HG03095 (cell line): Measurements from ENCODE around the gene FBL.
"Not testable (repeated sequence)": the region's sequence is repeated elsewhere in the genome, so short reads cannot be mapped to it uniquely, and the experiment has no call there.

Source experiments
- ATAC-seq: cut with Tn5 transposase; IDR thresholded peaks from one replicate; pipeline ENCODE4 v1.9.1; 2021; ENCODE audit warnings: moderate library complexity; ENCODE audit not compliant: unreplicated experiment

The FBL gene

DNA sequence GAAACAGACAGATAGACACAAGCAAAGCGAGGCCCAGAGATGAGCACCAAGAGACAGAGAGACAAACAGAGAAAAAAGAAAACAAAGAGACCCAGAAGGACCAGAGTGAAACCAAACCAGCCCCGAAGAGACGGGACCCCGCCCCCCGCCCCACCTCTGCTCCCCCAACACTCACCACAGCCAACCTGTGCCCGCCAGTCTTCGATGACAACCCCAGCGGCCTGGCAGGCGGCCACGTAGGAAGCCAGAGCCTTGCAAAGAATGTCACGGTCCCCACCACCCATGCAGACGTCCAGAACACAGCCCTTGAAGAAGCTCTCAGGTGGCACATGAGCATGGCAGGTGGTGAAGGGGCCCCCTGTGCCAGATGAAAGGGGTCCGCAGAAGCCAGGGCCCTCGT, 31.3 kb upstream of the FBL start:
- not testable (repeated sequence) for ATAC-seq

DNA sequence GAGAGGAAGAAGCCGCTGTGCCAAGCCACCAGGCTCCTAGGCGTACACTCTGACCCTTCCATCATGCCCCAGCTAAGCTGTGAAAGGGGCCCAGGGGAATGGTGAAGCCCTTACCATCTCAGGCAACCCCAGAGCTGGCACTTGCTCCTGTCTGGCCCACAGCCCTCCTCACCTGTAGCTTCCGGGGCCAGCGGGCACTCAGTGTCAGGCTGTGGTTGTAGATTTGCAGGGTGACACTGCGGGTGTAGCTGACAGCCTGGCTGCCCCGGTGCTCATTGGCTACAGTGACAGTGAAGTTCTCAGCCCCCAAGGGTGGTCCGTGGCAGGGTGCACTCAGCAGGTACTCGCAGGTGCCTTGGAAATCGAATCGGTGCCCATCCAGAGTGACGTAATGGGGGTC, 30.3 kb upstream of the FBL start:
- ATAC-seq: not testable (repeated sequence)

DNA sequence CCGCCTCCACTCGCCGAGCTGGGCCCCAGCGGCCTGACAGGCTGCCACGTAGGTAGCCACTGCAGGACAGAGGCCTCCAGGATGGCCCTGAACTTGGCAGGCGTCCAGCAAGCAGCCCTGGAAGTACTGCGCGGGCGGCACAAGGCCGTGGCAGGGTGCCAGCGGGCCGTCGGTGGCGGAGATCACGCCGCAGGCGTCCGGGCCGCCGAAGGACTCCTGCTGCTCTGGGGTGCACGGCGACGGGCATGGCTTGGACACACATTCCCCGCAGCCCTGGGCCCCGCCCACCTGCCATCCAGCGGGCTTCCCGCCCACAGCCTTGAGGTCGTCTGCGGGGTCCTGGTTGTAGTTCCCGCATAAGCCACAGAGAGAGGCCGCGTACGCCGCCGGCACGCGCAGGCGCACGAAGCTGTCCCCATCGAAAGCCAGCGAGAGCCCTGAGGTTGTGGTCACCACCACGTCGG, 29.3 kb upstream of the FBL start:
- not testable (repeated sequence) for ATAC-seq

GRCh38 chr19:39874404-39874803, 28.2 kb upstream of the FBL start:
- ATAC-seq: no peak

DNA sequence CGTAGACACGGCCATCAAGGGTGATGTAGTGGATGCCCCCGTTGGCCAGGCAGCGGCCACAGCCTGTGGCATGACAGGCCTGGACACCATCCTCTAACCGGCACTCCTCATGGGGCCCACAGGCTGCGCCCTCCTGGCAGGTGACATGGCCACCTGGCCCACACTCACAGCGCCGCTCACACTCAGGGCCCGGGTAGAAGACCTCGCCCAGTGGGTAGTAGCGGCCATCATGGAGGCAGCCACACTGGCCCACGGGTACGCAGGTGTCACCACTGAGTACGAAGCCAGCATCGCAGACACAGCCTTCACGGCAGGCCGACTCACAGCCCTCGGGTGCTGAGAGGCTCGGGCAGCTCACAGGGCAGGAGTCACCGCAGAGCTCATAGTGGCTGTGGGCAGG, 27.2 kb upstream of the FBL start:
- no peak for ATAC-seq

DNA sequence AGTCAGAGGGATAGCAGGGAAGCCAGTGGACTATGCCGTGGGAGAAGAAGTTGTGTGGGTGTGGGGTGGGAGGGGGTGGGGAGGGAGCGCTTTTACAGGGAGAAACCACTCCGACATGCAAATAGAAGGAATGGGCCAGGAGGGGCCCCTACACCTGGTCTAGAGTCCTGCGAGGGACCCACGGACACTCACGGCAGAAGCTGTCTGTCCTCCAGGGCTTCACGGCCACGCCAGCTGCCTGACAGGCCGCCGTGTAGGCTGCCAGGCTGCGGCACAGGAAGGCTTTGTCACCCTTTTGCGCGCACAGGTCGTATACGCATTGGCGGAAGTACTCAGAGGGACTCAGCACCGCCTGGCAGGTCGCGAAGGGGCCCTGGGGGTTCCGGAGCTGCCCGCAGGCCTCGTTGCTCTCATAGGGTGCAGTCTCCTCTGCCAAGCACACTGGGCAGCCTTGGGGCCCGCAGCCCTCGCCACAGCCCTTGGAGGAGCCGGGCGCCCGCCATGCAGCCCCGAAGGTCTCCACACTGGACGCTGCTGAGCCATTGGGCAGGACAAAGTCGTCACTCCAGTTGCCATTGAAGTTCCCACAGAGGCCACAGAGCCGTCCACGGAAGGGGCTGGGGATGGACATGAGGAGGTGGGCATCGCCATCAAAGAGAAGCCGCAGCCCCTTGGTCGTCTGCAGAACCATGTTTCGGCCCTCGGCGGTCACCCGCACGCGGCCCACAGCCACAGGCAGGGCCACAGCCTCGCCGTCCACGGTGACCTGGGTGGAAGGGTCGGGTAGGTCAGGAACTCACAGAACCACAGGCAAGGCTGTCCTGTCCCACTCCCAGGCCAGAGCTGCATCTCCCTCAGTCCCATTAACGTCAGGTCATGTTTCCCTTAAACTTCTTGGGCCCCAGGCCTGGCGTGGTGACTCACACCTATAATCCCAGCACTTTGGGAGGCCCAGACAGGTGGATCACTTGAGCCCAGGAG, 26.0 kb upstream of the FBL start:
- ATAC-seq: no peak

GRCh38 chr19:39871362-39871761, 25.2 kb upstream of the FBL start:
- no peak for ATAC-seq

- ATAC-seq: no peak
Observed at GRCh38 chr19:39870171-39870971, 24.2 kb upstream of the FBL start.

DNA sequence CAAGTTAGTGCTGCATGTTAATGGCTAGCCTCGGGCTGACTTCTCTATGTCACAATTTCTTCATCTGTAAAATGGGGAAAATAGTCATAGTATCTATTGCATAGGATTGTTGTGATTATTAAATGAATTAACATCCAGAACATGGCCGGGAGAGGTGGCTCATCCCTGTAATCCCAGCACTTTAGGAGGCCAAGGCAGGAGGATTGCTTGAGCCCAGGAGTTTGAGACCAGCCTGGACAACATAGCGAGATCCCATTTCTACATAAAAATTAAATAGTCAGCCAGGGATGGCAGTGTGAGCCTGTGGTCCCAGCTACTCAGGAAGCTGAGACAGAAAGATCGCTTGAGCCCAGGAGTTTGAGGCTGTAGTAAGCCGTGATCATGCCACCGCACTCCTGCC, 21.8 kb upstream of the FBL start:
- ATAC-seq: no peak

DNA sequence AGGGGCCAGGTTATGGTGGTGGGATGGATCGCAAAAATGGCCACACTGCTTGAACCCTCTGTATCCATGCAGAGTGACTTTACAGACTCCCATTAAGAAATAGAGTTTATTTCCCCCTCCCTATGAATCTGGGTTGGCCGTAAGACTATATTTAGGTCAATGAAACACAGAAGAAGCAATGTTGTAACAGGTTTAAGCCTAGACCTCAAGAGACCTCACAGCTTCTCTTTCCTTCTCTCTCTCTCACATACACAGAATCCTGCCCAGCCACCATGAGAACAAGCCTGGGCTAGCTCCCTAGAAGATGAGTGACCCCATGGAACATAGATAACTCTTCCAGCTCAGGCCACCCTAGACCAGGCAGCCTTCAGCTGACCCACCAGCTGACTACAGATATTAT, 21.0 kb upstream of the FBL start:
- no peak for ATAC-seq

- no peak for ATAC-seq
Observed at GRCh38 chr19:39865953-39866352, 19.8 kb upstream of the FBL start.

- no peak for ATAC-seq
Observed at GRCh38 chr19:39865186-39865585, 19.0 kb upstream of the FBL start.

GRCh38 chr19:39864118-39864517, 17.9 kb upstream of the FBL start:
- ATAC-seq: no peak

DNA sequence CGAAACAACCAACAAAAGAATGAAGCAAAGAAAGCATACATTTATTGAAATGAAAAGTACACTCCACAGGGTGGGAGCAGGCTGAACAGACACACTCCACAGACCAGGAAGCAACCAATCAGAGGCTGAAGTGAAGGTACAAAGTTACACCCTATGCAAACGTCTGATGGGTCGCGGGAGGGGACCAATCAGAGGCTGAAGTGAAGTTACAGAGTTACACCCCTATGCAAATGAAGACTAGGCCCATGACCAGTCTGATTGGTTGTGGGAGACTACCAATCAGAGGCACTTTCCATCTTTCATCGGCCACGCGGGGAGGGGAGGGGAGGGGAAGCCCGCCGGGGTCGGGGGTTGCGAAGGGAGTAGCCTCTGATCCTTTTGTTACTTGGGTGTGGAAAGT, 12.4 kb upstream of the FBL start:
- no peak for ATAC-seq

DNA sequence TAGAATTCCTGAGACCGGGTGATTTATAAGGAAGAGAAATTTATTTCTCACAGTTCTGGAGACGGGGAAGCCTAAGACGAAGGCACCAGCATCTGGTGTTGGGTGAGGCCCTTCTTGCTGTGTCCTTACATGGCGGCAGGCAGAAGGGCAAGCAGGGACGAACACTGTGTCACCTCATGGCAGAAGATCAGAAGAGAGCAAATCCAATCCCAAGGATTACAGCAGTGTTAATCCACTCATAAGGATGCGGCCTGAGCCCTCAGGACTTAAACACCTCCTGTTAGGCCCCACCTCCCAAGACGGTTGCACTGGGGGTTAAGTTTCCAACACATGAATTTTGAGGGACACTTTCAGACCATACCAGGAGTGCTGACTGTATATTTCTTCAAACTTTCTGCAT, 6.7 kb upstream of the FBL start:
- no peak for ATAC-seq

- ATAC-seq: no peak
Observed at GRCh38 chr19:39850892-39851291, 4.7 kb upstream of the FBL start.

GRCh38 chr19:39848392-39848791, 2.2 kb upstream of the FBL start:
- ATAC-seq: no peak

DNA sequence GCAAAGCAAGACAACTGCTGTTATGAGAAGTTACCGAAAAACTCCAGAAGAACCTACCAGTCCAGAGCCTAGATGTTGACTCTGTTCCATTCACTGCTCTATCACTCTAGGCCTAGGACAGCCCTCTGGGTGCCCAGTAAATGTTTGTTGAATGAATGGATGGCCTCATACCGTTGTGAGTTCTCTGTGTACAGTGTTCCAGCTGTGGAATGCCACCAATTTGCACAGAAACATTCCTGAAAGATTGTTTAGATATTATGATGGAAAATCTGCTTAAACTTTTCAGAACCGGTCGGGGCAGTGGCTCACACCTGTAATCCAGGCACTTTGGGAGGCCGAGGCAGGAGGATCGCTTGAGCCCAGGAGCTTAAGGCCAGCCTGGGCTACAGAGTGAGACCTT, 1.3 kb upstream of the FBL start:
- ATAC-seq: no peak

- no peak for ATAC-seq
Observed at GRCh38 chr19:39846678-39847486, 703 bp upstream of the FBL start.

DNA sequence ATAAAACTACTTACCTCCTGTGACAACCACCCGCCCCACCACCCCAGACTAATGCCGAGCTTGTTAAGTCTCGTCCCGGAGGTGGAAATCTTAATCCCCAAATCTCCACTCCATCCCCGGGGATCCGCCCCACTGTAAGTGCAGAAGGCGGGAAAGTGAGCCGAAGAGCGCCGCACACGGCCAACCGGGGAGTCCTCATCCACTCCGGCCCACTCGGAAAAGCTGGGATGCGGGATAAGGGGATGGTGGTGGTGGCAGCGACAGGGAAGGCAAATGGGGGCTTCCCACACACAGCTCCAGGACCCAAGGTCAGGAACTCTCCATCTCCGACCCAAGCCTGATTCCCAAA, 621 bp downstream of the FBL start:
- ATAC-seq: no peak

DNA sequence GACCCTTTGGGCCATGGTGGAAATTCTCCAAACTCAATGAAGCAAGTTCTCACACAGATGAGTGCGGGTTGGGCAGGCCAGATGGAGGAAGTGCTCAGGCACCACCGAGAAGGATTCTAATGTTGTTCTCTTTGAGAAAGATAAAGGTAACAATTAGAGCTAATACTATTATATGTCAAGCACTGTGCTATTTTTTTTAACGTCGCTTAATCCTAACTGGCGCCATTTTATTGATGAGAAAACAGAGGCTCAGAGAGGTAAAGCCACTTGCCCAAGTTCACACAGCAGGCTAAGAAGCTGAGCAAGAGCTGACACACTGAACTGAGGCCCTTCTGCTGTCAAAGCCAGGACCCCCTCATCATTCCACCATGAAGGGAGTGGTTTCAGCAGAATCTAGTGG, 1.0 kb downstream of the FBL start:
- ATAC-seq: no peak
